Activated naive CD4-positive, alpha-beta T cell treated with anti-CD3 and anti-CD28 coated beads, Interleukin-2, amount 50 U/mL, for 72 hours (primary cell): ENCODE results near the gene FOXP3. TPM values are rescaled to one million over a fixed set of nuclear protein-coding genes. Genes with fewer than 3 reads are reported as not detected.
A peak's percentile ranks its signal among the peaks of the same experiment; 100 is the strongest.

ENCODE experiments used
- ATAC-seq, 2 donors: fragments of 150-1000 bp; cut with Tn5 transposase; 2 replicates each; pipeline ENCODE4 v1.10.0; 2021; ENCODE audit warnings: mild to moderate bottlenecking in 2 of 2, moderate library complexity in 2 of 2
- DNase-seq, 2 donors: peaks; one replicate each; pipeline ENCODE4 v3.0.0; 2021 to 2022; ENCODE audit warnings: low spot score in 2 of 2
- H3K27ac Mint-ChIP-seq, 2 donors: one replicate each; pipeline ENCODE4 v1.8.0; 2022; ENCODE audit warnings: mild to moderate bottlenecking in 2 of 2, mixed read lengths in 2 of 2
- H3K36me3 Mint-ChIP-seq, 2 donors: one replicate each; pipeline ENCODE4 v1.8.0; 2022; ENCODE audit warnings: mixed read lengths in 2 of 2
- H3K9me3 Mint-ChIP-seq, 2 donors: one replicate each; pipeline ENCODE4 v1.8.0; 2022; ENCODE audit warnings: mixed read lengths in 2 of 2
- total RNA-seq, 2 donors: library from RNA; stranded (reverse); gene quantifications; one replicate each; pipeline ENCODE4 v1.2.3, GENCODE V29; 2022

Gene FOXP3
- total RNA-seq, 2 donors from 2014 or later = 5.4 to 24.3 TPM

DNA sequence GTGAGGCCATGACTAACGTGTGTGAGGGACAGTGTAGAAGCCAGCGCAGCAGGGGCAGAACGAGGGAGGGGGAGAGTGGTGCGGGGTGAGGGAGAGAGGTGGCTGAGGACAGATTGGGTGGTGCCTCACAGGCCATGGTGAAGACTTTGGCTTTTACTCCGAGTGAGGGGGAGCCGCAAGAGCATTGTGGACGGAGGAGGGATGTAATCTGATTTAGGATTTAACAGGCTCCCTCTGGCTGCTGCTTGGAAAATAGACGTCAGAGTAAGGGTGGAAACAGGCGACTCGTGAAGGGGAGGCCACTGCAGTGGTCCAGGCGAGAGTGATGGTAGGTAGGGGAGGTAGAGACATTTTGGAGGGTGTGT is 18.1 kb upstream of the FOXP3 start:
- DNase-seq = no peak
- Mint-ChIP-seq H3K36me3 (no peaks in the 10 kb centered on the region), H3K9me3 (no peaks in the 10 kb centered on the region), H3K27ac (no peak overlapping the region)
- ATAC-seq = no peak

DNA sequence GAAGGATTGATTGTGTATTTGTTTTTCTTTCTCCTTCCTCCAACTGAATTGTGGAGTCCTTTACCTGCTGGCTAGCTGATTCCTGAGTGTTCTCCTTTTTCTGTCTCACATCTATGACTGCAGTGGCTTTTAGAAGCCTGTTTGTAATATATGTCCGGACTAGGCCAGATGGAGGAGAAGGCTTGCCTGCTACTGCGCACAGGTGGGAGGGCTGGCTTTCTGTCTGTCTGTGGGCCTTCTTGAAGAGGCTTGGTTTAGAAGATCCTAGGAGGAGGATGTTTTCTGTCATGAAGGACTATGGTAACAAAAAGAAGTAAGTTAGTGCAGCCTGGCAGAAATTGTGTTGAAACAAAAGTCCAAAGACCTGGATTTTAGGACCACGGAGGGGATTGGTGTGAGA is 13.6 kb upstream of the FOXP3 start:
- Mint-ChIP-seq H3K27ac (peak overlapping the region; percentile 90 to 98), H3K9me3 (no peaks in the 10 kb centered on the region), H3K36me3 (peaks cover 0 to 17% of the 10 kb centered on the region in 2 donors)
- ATAC-seq (no peak), DNase-seq (no peak)

DNA sequence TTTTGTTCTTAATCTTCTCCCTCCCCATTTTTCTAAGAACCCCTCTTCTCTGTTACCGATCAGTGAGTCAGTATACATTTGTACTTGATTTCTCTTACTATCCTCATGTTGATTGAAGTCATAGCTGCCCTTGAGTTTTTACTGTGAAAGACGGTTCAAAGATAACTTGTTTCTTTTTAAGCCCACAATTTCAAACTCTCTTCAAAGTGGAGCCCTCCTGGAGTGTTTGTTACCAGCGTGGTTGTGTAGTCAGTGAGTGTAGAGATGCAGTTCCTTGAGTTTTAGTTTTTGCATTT is 13.0 kb upstream of the FOXP3 start:
- DNase-seq (no peak), ATAC-seq (peak; percentile 54 to 71)
- H3K36me3 Mint-ChIP-seq = peaks cover 0 to 17% of the 10 kb centered on the region in 2 donors
- no peaks in the 10 kb centered on the region for H3K9me3 Mint-ChIP-seq
- H3K27ac Mint-ChIP-seq = peak overlapping the region; percentile 90 to 98

DNA sequence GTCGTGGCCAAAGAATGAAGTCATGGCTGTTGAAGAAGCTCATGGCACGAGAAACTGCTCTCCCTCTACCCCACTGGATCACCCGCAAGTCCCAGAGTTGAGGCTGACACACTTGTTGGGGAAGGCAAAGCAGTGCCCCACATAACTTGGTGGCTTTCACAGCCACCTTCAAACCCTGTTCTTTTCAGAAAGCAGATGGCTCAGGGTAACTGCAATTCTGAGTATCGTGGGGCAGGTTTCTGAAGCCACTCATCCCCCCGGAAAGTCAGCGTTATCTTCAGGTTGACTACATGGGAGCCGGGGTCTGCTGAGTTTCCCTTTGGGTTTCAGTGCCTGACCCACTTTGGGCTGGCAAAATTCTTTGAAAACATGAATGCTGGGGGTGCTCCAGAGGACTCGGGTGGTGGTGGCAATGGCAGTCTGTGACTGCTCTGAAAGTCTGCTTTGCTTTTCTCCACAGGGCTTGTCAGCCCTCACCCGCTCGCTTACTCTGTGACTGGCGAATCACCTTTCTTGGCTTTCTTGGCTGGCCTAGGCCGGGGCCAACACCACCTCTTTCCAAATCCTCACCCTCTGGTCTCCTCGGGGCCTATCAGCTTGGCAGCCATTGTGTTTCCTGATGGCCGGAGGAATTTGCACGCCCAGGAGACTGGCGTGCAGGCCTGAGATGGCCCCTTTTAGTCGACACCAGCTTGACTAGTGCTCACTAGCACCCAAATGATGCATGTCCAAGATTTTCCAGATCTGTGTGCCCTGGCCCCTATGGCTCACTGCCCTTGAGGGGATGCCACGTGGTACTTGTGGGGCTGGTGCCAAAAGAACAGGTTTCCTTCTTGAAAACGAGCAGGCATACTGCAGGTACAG is 12.4 kb upstream of the FOXP3 start:
- peak overlapping the region; percentile 90 to 98 for H3K27ac Mint-ChIP-seq
- peaks cover 0 to 17% of the 10 kb centered on the region in 2 donors for H3K36me3 Mint-ChIP-seq
- H3K9me3 Mint-ChIP-seq = no peaks in the 10 kb centered on the region
- peak; percentile 23 to 50 for ATAC-seq
- DNase-seq = peak in 1 of 2 donors; percentile 33

DNA sequence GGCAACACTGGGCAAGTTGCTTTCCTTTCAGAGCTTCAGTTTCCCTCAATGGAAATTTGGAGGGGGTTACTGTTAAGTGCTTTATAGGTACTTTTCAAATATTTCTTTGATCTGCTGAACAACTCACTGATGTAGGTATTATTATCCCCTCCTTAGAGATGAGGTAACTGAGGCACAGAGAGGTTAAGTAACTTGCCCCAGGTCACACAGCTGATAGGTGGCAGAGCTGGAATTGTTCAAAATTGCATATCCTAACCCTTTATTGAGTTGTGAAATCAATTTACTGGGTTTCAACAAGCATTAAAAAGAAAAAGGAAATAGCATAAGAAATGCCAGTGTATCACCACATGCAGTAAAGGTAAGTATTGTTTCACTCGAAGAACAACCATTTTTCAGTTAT is 11.7 kb upstream of the FOXP3 start:
- no peak for ATAC-seq
- peak overlapping the region; percentile 90 to 98 for H3K27ac Mint-ChIP-seq
- DNase-seq = no peak
- no peaks in the 10 kb centered on the region for H3K9me3 Mint-ChIP-seq
- H3K36me3 Mint-ChIP-seq = peaks cover 4 to 21% of the 10 kb centered on the region in 2 donors

DNA sequence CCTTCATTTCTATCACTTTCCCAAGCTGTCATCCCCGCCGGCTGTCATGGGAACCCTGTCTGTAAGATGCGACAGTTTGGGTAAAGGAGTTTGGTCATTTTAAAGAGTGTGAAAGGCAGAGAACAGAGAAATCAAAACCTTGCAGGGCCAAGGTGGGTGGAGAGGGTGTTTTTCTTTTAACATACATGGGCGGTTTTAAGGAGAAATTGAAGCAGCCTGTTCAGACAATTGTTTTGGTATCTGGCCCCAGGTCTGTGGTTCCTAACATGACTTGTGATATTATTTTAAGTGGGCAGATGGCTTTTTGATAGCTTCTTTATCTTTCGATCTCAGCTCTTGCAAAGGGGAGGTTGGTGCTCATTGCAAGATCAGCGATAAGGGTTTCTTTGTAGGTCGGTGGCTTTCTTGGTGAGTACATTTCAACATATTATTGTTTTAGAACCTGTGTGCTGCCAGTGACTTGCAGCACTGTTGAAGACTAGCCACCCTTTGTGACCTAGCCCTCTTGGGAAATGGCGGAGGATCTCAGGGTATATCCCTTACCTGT is 8.7 kb upstream of the FOXP3 start:
- ATAC-seq = peak in 1 of 2 donors; percentile 11

DNA sequence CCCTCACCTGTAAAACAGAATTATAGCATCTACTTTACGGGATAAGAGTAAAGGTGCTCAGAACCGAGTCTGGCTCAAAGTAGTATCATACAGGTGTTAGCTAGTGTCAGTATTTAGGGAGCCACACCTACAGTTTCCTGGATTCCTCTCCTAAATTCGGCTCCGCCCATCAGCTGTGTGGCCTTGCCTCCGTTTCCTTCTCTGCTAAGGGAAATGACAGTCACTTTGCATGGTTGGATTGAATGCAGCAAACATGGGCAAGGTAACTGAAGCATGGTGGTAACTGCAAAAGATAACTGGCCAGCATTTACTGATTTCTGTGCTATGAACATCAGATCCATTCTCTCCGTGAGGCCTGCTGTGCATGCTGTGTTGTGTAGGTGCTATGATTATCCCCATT is 7.9 kb upstream of the FOXP3 start:
- ATAC-seq (no peak), DNase-seq (peak in 1 of 2 donors; percentile 25)
- H3K36me3 Mint-ChIP-seq = peaks cover 15 to 26% of the 10 kb centered on the region in 2 donors

More for the DNA sequence above, 8.7 kb upstream of the FOXP3 start:
- Mint-ChIP-seq H3K27ac (peak overlapping the region; percentile 77 to 81), H3K9me3 (no peaks in the 10 kb centered on the region), H3K36me3 (peaks cover 11 to 26% of the 10 kb centered on the region in 2 donors)
- DNase-seq = peak; percentile 35 to 42

DNA sequence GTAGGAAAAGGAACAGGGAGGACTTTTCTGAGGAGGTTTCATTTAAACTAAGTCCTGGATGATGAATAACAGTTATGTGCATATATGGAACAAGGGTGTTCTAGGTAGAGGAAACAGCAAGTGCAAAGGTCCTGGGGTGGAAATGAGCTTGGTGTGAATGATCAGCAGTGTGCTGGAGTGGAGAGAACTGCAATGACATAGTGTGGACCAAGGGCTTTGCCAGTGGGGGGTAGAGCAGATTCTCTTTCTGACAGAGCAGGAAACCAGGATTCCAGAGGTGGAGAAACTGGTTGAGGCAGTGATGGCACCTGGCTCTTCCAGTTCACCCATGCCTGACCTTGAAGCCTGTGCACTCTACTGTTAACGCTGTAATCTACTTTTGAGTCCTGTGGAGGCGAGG is 6.8 kb upstream of the FOXP3 start:
- Mint-ChIP-seq H3K9me3 (no peaks in the 10 kb centered on the region), H3K36me3 (peaks cover 15 to 26% of the 10 kb centered on the region in 2 donors), H3K27ac (peak overlapping the region; percentile 85 to 90)
- DNase-seq (no peak), ATAC-seq (no peak)

More for the DNA sequence above, 7.9 kb upstream of the FOXP3 start:
- no peaks in the 10 kb centered on the region for H3K9me3 Mint-ChIP-seq
- peak overlapping the region; percentile 77 to 81 for H3K27ac Mint-ChIP-seq

DNA sequence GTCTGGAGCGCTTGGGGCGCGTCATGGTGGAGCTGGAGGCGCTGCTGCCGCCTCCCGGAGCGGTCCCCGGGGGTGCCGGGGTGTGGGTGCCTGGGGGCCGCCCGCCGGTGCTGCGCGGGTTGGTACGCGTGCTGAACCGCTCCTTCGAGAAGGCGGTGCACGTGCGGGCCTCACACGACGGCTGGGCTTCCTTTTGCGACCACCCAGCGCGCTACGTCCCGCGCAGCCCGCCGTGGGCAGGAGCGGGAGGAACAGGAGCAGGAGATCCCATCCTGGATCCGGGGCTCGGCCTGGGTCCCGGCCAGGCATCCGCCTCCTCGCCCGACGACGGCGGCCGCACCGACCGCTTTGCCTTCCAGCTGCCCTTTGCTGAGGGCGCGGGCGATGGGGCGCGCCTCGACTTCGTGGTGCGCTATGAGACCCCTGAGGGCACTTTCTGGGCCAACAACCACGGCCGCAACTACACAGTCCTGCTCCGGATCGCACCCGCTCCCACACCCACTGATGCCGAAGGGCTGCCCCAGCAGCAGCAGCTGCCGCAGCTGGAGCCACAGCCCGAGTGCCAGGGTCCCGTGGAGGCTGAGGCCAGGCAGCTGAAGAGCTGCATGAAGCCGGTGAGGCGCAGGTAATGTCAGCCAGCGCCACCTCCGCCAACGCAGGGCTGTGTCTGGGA is 5.9 kb upstream of the FOXP3 start:
- Mint-ChIP-seq H3K36me3 (peaks cover 15 to 20% of the 10 kb centered on the region in 2 donors), H3K9me3 (no peaks in the 10 kb centered on the region), H3K27ac (peak overlapping the region in 1 of 2 donors; percentile 85)
- ATAC-seq (no peak), DNase-seq (no peak)

DNA sequence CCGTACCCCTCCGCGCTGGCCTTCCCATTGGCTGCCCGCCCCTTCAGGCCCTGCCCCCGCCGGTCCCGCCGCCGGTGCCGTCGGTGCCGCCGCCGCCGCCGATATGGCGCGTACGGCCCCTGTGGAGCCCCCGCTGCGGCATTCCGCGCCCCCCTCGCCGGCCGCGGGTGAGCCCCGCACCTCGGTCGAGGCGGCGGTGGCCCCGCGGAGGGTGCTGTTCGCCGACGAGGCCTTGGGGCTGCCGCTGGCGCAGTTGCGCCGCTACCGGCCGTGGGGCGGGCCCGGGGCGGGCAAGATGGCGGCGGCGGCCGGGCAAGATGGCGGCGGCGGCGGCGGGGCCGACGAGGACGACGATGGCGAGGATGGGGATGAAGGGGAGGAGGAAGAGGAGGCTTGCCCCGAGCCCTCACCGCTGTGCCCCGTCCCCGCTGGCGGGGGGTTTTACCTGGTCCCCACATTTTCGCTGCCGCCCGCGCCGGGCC is 5.3 kb upstream of the FOXP3 start, which contains the start of gene PPP1R3F:
PPP1R3F (plus strand) TSS at position 27 of the 482 bp plus-strand sequence; CDS start at position 104, 77 bp downstream.
- peak; percentile 2 for ATAC-seq
- Mint-ChIP-seq H3K27ac (peak within 1 kb of the TSS; percentile 99 to 100), H3K9me3 (no peaks in the 10 kb centered on the region), H3K36me3 (peaks cover 15% of the 10 kb centered on the region in 2 donors)
- DNase-seq = no peak

DNA sequence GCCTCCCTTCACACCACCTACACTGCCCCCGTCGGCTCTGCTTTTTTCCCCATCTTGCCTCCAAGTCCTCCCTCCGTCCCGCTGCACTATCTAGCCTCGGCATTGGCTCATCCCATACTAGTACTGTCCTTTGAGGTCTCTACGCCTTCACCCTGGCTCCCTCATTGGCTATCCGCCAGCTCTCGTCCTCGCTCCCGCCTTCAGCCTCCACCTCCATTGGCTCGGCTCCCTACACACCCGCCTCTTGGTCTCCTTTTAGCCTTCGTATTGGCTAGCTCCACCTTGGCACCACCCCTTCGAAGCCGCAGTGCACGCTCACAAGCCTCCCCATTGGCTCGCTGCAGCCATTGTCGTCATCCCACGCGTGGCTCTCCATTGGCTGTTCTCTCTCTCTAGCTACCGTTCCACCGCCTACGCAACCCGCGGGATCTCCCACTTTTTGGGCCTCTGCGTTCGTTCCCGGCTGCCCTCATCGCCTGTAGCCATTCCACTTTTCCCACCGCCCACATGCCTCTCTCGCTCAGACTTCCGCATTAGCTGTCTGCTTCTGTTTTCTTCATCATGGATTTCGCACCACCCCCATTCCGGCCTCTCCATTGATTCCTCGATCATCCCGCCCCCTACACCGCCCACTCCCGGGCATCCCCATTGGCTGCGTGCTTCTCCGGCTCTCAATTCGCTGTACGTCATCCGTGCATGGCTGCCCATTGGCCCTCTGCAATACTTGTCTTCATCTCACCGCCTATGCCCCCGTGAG is 4.7 kb upstream of the FOXP3 start:
- Mint-ChIP-seq H3K36me3 (peaks cover 9 to 15% of the 10 kb centered on the region in 2 donors), H3K27ac (peak overlapping the region; percentile 99 to 100), H3K9me3 (no peaks in the 10 kb centered on the region)
- DNase-seq = peak; percentile 85 to 97
- peak; percentile 83 to 85 for ATAC-seq

DNA sequence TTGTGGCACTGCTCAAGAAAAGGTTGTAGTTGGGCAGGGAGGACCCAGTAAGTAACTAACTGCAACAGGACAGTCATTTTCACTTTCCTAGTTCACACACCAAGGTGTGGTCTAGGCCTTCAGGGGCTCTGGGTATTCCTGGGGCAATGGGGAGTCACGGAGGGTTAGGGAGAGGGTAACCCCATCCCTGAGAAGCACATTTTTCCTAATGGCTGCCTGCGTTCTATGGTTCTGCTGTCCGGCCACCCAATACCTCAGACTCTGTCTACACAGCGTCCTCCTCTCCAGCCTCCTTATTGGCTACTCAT is 4.1 kb upstream of the FOXP3 start:
- Mint-ChIP-seq H3K27ac (peak overlapping the region; percentile 94 to 100), H3K36me3 (peaks cover 9 to 15% of the 10 kb centered on the region in 2 donors), H3K9me3 (no peaks in the 10 kb centered on the region)
- DNase-seq = no peak
- no peak for ATAC-seq

DNA sequence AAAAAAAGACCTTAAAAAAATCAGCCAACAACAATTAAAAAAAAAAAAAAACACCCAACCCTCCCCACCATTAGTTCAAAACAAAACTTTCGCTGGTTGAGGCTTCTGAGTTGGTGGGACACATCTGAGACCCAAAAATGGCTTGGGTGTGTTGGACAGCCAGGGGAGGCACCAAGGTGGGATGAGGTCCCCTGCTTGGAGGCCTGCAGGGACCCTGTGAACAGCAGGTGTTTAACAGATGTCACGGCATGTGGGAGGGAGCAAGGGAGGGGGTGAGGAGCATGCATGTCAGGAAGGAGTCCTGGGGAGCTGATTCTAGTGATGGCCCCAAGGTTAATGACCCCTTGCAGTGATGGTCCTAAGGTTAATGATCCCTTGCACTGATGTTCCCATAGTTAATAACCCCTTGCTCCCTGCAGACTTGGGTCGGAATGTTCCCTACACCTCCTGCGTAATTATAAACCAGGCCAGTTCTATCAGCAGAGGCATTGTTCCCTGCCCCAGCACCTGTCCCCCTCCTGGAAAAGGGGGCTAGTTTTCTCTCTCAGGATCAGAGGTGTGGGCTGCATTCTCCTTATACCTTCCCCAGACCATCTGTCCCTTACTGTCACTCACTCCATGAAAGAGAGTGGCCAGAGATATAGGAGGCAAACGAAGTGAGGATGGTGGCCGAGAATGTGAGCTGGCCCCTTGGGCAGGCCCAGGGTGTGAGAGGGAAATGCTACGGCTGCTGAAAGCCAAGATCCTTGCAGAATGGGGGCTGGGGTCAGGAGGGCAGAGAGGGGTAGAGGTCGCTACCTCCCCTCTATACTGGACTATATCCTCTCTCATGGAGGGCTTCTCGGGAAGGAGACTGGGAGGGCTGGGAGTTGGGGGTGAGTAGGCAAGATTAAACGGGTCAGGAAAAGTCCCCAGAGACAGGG is 2.3 kb upstream of the FOXP3 start:
- no peak for DNase-seq
- no peaks in the 10 kb centered on the region for H3K9me3 Mint-ChIP-seq
- peak overlapping the region in 1 of 2 donors; percentile 100 for H3K27ac Mint-ChIP-seq

DNA sequence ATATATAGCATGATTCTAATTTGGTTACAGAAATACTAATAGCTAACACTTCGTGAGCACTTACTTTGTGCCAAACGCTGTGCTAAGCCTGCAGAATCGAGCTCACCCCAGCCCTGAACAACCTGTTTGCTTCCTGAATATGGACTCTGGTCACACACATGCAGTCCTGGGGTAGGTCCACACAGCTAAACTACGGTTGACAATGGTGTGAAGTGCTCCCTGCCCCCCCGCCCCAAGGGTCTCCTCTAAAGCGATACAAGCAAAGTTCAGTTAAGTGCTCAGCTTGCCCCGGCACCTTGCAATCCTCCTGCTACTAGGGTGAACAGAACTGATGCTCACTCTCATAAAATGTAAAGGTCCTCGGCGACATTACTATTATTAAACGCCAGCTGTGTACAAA is 879 bp downstream of the FOXP3 start:
- peak overlapping the region; percentile 88 to 90 for H3K27ac Mint-ChIP-seq

More for the DNA sequence above, 2.3 kb upstream of the FOXP3 start:
- H3K36me3 Mint-ChIP-seq = peaks cover 9 to 15% of the 10 kb centered on the region in 2 donors
- ATAC-seq = no peak

DNA sequence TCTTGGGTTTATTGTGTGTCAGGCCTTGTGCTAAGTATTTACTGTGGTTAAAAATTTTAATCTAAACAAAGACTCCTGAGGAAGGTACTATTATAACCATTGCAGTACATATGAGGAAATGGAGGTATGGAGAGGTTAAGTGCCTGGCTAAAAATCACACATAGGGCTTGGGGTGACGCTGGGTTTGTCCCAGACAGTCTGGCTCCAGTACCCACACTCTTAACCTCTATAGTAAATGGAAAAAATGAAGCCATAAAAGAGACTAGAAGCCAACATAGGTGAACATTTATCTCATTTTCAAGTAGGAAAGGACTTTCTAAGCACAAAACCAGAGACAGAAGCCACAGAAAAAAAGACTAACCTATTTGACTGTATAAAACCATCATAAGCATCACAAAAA is 1.9 kb downstream of the FOXP3 start:
- peak; percentile 71 to 72 for ATAC-seq
- no peak for DNase-seq
- peak overlapping the region; percentile 30 to 69 for H3K27ac Mint-ChIP-seq
- no peaks in the 10 kb centered on the region for H3K9me3 Mint-ChIP-seq
- H3K36me3 Mint-ChIP-seq = no peaks in the 10 kb centered on the region

More for the DNA sequence above, 879 bp downstream of the FOXP3 start:
- no peaks in the 10 kb centered on the region for H3K9me3 Mint-ChIP-seq
- no peak for ATAC-seq
- H3K36me3 Mint-ChIP-seq = peaks cover 0 to 5% of the 10 kb centered on the region in 2 donors
- no peak for DNase-seq
